Fibroblast of the conjunctiva (primary cell): ENCODE data around the gene JAM3.
"Not testable (repeated sequence)": the region's sequence is repeated elsewhere in the genome, so short reads cannot be mapped to it uniquely, and the experiment has no call there.

Experiments used
- DNase-seq: peaks from one replicate; pipeline ENCODE4 v3.0.0-alpha.2; 2010; ENCODE audit warnings: low read depth

Gene JAM3

DNA sequence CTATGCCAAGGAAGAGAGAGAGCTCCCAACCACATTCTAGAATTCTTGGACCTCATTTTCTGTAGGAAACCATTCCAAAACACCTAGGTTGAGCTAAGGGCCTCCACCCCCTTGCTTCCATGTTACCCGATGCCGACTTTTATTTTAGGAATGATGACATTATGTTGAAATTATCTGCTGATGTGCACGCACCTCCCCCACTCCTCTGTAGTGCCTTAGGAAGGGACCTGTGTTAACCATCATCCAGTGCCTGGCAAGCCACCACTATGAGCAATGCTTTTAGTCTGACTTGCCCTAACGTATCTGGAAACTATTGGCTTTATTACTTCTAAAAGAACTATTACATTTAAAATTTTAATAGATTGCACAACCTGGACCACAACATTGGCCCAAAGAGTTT is 112.8 kb downstream of the JAM3 start:
- peak; percentile 17 for DNase-seq

DNA sequence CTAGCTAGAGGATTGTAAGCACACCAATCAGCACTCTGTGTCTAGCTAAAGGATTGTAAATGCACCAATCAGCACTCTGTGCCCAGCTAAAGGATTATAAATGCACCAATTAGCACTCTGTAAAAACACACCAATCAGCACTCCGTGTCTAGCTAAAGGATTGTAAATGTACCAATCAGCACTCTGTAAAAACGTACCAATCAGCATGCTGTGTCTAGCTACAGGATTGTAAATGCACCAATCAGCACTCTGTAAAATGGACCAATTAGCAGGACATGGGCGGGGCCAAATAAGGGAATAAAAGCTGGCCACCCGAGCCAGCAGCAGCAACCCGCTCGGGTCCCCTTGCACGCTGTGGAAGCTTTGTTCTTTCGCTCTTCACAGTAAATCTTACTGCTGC is 119.2 kb downstream of the JAM3 start:
- DNase-seq = not testable (repeated sequence)

DNA sequence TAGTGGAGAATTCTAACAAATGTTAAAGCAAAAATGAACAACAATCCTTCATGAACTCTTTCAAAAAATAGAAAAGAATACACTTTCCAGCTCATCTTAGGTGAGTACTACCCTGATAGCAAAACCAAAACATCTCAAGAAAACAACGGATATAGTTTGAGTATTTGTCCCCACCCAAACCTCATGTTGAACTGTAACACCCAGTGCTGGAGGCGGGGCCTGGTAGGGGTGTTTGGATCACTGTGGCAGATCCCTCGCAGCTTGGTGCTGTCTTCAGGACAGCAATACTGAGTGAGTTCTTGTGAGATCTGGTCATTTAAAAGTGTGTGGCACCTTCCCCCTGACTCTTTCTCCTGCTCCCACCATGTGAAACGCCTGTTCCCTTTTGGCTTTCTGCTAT is 127.9 kb downstream of the JAM3 start:
- DNase-seq = no peak

GRCh38 chr11:134199531-134199930 is 130.7 kb downstream of the JAM3 start:
- DNase-seq = no peak

DNA sequence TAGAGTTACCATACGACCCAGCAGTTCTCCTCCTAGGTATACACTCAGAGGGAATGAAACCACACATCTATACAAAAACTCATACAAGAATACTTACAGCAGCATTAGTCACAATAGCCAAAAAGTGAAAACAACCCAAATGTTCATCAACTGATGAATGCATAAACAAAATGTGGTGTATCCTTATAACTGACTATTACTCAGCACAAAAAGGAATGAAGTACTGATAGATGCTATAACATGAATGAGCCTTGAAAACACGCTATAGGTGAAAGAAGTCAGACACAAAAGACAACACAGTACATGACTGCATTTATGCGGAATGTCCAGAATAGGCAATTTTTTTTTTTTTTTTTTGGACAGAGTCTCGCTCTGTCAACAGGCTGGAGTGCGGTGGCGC is 131.8 kb downstream of the JAM3 start:
- no peak for DNase-seq
